ENCODE data around the gene TST.

Gene TST

DNA sequence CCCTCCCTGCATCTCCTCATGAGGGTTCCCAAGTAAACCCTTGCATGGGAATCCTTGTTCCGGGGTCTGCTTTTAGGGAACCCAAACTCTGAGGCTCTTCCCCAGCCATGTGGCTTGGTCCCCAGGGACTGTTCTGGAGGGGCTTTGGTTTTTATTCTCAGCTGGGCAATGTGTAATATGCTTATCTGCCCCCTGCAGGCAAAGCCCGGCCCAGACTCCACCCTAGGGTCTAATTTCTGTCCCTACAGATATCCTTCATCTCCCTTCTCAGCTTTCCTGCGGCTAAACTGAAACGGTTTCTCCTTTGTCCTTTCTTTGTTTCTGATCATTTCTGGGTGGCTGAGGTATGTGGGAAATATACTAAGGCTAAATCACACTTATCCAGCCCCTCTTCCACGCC lies 37.1 kb downstream of the TST start:
- DNase-seq (ENCODE audit: low spot score): no peak

DNA sequence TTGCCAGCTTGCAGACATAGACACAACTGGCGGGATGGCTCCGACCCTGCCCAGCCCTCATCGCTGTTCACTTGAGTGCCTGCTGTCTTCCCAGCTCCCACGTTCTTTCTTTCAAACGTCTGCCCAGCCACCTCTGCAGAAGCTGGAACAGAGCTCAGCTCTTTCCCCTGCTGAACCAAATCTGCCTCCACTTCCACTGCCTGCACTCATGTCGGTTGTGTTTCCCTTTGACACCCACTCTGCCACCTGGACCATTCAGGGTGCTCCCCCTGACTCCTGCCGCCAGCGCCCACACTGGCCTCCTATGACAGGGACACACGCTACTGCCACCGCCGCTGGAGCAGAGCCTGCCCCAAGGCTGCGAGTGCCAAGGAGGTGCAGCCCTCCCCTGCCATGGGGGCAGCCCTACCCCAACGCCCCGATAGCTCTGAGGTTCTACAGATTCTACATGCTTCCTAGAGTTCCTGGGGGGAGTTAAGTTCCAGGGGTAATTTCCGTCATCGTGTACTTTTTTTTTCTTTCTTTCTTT lies 37.9 kb downstream of the TST start:
- DNase-seq (ENCODE audit: low spot score): no peak

DNA sequence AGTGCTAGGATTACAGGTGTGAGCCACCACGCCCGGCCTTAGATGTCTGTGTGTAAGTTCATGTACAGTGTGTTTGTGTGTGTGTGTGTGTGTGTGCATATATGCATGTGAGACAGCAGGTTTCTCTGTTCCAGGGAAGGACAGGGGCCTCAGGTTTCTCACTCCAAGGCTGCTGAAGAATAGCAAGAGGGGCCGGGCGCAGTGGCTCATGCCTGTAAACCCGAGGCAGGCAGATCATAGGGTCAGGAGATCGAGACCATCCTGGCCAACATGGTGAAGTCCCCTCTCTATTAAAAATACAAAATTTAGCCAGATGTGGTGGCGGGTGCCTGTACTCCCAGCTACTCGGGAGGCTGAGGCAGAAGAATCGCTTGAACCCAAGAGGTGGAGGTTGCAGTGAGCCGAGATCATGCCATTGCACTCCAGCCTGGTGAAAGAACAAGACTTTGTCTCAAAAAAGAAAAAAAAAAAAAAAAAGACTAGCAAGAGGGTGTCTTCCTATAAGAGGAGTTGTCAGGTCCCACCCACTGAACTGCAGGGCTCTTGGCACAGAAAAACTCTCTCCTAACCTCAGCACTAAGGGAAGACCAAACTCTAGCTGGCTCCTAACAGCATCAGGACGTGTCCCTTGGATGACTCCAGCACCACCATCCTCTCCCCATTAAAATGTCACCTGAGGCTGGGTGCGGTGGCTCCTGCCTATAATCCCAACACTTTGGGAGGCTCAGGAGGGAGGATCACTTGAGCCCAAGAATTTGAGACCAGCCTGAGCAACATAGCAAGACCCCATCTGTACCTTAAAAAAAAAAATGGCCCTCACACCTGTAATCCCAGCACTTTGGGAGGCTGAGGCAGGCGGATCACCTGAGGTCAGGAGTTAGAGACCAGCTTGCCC lies 40.0 kb downstream of the TST start:
- DNase-seq (ENCODE audit: low spot score): no peak

DNA sequence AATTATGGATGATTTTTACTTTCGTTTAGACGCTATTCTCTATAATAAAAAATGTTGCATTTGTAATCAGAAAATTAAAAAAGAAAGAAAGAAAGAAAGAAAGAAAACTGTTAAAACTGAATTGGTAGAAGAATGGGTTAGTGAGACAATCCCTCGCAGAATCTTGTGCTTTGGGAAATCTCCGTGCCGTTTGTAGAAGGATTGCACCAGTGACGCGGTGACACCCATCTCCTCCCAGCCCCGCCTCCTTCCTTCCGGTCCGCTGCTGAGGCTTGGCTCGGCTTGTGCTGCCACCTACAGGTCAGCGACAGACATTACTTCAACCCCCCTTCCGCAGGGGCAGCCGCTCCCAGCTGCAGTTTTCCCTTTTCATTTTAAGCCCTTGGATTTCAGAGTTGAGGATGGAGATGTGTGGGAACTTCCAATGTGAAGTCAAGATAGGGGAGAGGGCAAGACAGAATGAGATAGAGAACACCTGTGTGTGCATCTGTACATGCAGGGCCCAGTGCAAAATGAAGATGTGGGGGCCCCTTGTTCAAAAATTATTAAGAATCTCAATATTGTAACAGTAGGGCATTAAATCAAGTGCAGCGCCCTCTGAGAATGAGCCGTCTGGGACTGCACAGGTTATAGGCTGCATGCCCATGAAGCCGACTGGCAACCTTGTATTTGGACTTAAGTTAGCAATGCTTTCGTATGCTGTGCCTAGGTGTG lies 41.1 kb downstream of the TST start:
- peak; percentile 83 for DNase-seq (ENCODE audit: low spot score)

DNA sequence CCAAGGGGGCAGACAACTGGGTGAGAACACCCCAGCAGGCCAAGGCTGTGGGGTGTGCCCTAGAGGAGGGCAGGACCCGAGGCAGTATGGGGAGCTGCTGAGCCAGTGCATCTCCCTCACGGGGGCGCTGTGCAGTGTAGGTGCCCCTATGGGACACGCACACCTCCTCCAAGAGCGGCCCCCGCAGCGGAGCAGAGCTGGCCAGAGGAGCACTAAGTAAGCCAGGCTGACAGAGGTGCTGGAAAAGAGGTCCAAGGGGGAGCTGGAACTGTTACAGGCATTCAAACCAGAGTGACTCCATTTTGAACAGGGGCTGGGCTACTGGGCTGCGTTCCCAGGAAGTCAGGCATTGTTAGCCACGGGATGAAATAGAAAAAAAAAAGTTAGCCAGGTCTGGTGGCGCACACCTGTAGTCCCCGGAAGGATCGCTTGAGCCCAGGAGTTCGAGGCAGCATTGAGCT lies 41.8 kb downstream of the TST start:
- DNase-seq (ENCODE audit: low spot score): peak; percentile 35

DNA sequence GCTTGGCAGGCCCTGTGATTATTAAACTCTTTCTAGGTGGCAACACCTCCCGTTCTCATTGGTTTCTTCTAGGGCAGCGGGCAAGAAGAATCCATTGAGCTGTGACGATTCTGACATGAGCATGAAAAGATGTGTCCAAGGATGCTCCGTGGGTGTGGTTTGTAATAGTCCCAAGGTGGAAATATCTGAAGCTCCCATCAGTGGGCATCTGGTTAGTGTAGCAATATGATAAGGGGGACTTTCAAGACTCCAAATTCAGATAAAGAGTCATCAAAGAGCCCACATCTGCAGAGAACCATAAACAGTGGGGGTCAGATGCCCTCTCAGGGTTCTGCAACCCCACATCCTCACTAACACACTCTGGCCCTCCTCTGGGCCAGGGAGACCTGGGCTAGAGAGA lies 42.6 kb downstream of the TST start:
- DNase-seq (ENCODE audit: low spot score): no peak

DNA sequence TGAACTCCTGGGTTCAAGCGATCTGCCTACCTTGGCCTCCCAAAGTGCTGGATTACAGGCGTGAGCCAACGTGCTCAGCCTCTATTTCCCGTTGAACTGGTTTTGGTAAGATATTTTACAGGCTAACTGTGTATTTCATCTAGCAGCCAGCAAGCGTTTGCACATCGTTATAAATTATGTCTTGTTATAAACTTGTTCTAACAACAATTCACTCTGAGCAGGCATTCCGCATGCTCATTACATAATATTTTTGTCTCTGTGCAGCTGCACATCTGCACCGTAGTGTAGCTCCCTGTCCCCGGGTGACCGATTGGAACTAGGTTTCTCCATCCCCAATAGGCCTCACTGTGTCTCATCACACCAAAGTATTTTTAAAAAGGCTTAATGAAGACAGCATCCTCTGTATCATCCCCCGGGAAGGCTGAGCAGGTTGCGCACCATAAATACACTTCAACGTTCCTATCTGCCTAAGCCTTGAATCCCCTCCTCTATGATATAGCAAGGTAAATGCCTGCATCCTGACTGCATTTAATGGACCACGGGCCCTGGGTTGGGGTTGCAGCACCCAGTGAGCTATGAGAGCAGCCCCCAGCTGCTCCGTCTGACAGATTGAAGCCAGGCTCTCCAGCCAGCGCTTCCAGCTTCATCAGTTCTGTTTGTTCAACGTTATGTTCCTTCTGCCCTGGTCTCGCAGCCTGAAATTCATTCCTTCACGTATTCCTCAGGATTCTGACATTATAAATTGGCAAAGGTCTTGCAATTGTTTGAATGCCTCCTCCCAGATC lies 47.7 kb downstream of the TST start:
- DNase-seq (ENCODE audit: low spot score): no peak

DNA sequence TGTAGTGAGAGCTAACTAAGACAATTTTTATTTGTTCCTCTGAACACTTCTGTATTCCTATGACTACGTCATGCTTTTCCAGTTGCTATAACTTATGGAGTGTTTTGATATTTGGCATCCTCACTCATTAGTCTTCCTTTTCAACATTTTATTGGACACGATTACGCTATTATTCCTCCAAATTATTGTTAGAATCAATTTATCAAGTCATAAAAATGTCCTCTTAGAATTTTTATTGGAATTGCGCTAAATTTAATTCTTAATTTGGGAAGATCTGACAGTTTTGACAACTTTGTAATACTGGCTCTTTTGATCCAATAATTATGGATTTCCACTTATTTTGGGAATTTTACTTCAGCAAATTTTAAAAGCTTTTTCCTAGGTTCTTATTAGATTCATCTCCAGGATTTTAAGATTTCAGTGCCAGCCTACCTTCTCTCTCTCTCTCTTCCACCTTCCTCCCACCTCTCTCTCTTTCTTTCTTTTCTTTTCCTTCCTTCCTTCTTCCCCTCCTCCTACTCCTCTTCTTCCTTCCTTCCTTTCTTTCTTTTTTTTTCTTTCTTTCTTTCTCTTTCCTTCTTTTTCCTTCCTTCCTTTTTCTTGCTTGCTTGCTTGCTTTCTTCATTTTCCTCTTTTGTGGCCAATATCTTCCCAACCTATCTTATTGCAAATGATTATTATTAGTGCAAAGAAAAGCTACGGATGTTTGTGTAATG lies 50.8 kb downstream of the TST start:
- no peak for DNase-seq (ENCODE audit: low spot score)

DNA sequence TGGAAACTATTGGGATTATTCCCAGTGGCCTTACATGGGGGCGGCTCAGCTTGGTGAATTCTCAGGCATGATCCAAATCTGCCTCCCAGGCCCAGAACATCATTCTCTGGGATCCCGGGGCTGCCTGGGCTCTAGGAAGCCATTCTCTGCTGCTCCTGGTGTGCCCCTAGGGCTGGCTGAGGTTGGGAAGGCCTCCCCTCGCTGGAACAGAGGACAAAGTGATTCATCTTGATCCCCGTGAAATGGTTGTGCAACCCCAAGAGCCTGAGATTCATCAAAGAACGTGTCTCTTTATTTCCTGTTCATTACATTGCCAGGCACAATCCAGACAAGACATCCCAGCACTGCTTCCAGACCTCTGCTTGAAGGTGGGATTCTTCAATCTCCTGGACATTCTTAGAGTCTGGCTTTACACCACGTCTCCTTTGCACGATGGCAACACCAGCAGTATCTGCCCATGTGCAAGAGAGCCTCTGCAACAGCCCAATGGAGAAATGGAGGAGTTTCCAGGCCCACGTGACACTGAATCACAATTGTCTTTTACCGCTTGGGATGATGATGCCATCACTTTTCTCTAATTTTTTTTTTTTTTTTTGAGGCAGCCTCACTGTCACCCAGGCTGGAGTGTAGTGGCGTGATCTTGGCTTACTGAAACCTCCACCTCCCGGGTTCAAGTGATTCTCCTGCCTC lies 52.3 kb downstream of the TST start:
- DNase-seq (ENCODE audit: low spot score): no peak

DNA sequence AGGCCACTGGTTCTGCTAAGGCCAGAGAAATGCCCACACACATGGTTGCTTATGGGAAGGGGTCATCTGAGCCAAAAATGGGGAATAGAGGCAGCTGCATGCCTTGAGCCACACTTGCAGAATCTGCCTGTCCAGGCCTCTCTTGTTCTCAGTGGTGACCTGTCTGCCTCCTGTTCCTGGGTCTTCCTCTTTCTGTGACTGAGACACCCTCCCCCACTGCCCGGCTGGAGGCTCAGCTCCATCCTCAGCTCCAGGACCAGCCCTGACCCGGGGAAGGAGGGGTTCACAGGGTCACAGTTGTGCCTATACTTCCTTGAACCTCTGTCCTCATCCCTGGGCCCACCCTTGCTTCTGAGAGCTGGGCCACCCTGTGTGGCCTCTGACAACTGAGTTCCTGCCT lies 53.6 kb downstream of the TST start:
- no peak for DNase-seq (ENCODE audit: low spot score)

DNA sequence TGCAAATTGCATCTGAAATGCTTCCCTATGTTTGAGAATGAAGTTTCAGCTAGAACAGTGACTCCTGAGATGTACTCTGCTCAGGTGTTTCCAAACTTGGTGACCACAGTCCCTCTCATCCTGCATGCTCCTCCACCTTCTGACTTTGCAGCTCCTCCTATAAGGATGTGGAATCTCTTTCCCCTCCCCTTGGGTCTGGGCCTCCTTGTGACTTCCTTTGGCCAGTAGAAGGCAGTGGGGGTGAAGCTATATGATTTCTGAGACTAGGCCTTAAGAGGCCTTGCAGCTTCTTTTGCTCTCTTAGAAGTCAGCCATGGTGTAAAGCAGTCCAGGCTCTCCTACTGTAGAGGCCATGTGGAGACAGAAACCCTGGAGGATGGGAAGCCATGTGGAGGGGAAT lies 55.1 kb downstream of the TST start:
- DNase-seq (ENCODE audit: low spot score): no peak

DNA sequence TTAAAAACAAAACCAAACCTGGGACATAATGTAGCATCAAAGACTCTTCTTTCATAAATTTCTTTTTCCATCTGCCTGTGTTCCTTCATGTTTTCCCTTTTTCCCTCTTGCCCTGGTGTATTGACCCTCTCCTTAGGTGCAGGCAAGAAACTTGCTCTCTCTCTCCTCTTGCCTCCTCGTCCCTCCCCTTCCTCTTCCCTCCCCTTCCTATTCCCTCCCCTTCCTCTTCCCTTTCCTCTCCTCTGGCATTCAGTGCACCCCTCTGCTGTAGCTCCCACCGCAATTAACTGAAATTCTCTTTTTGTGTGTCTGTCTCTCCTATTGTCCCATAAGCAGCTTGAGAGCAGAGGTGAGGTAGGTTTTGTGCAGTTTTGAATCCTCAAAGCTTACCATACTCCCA lies 55.9 kb downstream of the TST start:
- no peak for DNase-seq (ENCODE audit: low spot score)

DNA sequence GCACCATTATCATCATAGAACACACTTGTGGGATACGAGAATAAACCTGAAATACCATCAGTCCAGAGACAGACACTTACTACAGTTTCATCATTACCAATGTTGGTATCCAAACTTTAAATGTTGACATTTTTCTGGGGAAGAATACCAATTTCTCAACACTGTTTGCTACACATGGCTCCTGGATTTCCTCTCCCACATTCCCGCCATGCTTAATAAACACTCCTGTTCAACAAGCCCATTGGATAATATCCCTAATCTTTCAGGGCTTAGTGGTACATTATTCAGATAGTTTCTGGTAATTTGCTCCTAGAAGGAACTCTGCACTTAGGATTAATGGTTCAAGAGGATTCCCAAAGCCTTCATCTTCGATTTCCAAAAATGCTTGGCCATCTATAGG lies 57.6 kb downstream of the TST start:
- DNase-seq (ENCODE audit: low spot score): no peak
